Muscle of arm (tissue), 12 donors: ENCODE measurements around the gene PANX2. TPM values are rescaled to one million over a fixed set of nuclear protein-coding genes. Genes with fewer than 3 reads are reported as not detected.
A peak's percentile ranks its signal among the peaks of the same experiment; 100 is the strongest.

Source experiments
- DNase-seq: peaks from one replicate; pipeline ENCODE4 v3.0.0-alpha.2; 2013
- polyA plus RNA-seq, 12 donors: library from polyadenylated mRNA; unstranded; fragments of 120-200 nt; gene quantifications; one replicate each; pipeline ENCODE4 v1.2.1, GENCODE V29; 2013; ENCODE audit not compliant: insufficient read length in 12 of 12

The PANX2 gene
- polyA plus RNA-seq, 12 donors: 0.05 to 0.43 (median 0.16) TPM; not detected in 5

GRCh38 chr22:50183141-50183971 is 12.8 kb downstream of the PANX2 start:
- no peak for DNase-seq

DNA sequence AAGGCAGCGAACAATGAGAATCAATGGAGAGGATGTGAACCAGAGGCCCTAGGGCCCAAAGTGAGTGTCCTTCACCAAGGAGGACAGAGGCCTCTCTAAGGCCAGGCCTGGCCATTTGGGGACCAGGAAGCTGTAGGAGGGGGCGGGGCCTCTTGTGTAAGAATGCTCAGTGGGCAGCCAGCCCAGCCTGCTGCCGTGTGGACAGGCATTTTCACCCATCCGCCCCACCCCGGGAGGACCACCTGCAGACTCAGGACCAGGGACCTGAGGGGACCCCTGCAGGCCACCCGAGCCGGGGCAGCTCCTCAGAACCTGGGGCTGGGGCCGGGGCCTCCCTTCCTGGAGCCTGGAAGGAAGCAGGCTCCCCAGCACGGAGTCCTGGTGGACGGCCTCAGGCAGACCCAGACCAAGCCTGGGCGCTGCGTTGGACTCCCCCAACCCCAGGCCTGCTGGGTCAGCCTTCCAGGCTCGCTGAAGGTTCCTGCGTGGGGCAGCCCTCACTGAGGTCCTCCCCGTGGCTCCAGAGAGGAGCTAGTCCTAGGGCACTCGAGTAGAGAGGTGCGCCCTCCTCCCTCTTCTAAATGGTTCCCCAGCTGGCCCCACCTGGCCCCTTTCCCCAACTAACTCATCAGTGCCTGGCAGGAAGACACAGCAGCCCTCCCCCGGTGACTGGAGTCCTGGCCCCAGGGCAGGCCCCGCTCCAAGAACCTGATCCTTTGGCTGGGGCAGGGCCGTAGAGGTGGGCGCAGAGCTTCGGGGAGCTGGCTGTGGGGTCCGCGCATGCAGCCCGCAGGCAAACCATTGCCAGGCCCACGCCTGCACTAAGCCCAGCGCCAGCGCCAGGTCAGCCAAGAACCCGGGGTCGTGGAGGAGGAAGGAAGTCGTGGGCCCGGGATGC is 13.7 kb downstream of the PANX2 start:
- peak; percentile 50 for DNase-seq

GRCh38 chr22:50184902-50185374 is 14.4 kb downstream of the PANX2 start:
- no peak for DNase-seq

GRCh38 chr22:50185375-50186087 is 15.0 kb downstream of the PANX2 start, which contains the start of gene TRABD:
TSS of gene TRABD (plus strand) at chr22:50185913. CDS start at chr22:50193061, 7,148 bp downstream.
- DNase-seq: peak; percentile 87

DNA sequence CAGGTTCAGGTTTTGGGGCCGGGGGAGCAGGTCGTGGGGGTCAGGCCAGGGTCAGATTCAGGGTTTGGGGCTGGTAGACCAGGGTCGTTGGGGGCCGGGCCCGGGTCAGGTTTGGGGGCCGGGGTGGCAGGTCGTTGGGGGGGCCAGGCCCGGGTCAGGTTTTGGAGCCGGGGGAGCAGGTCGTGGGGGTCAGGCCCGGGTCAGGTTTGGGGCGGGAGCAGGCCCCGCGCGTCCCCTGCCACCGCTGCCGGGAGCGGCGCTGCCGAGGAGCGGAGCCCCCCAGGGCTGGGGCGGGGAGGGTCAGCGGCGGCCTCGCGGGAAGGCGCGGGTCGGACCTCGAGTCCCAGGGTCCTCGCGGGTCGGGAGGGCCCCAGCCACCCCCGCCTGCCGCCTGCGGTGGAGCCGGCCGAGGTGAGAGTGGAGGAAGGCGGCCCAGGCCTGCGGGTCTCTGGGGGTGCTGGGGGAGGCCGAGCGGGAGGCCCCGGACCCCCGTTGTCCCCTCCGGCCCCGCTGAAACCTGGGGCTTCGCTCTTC is 15.7 kb downstream of the PANX2 start:
- DNase-seq: no peak

DNA sequence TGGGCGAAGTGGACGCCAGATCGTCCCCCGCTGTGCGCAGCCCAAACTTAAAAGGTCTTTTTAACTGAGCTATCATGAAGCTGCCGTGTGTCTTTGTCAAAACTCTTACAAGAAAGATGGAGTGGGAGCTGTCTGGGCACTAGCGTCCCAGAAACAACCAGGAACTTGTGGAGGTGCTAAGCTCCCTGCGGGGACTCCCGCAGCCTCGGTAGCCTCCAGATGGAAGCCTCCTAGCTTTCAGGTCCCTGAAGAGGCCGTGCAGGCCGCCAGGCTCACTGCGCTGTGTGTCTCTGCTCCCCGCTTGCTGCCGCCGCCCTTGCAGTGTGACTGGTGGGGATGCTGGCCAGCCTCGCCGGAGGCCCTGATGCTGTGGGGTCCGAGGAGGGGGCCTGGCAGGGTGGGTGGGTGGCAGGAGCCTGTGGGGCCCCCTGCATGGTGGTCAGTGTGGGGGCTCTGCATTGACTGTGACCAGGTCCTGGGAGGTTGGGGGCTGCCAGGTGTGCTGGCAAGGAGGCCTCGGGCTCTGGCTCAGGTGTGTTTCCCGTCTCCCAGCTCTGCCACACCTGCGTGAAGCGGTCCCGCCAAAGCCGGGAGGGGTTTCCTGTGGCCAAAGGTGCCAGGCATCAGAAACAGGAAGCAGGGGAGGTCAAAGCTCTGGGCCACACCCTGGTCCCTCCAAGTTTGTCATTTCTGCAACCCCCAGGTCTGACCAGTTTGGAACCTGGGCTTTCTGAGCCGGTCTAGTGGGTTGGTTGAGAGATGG is 16.4 kb downstream of the PANX2 start:
- DNase-seq: no peak

- no peak for DNase-seq
Observed at GRCh38 chr22:50188356-50188755, 17.8 kb downstream of the PANX2 start.

DNA sequence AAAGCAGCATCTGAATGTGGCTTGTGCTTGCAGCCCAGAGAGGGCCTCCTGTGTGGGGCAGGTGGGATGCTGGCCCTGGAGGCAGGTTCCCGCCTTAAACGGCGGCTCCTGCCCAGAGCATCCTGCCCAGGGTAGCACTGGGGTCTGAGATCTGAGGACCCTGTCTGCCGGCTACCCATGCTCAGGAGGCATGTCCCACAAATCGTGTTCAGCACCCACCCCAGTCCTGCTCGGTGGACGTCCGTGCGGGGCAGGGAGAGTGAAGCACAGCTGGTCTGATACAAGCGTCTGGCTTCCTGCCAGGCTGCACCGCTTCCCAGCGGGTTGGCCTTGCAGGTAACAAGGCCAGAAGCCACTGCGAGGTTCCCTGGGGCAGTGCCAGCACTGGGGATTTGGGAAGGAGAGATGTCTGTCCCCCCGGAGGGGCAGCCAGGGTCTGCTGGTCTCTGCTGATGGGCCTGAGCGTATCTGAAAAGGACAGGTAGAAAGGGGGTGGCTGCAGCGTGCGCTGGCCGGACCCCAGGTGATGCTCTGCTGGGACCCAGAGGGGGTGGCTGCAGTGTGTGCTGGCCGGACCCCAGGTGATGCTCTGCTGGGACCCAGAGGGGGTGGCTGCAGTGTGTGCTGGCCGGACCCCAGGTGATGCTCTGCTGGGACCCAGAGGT is 18.8 kb downstream of the PANX2 start:
- no peak for DNase-seq

DNA sequence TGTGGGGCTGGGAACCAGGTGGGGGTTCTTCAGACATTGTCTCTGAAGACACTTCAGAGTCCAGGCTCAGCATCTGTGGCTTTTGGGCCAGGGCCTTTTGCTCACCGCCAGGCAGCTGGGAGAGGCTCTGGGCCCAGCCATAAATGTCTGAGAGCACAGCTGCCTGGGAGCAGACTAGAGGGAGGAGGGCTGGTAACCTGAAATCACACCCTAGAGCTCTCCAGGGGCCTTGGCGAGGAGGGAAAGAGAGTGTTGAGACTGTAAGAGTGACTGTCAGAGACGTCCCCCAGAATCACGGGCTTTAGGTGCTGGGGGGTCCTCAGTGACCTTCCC is 19.3 kb downstream of the PANX2 start:
- DNase-seq: peak; percentile 54

DNA sequence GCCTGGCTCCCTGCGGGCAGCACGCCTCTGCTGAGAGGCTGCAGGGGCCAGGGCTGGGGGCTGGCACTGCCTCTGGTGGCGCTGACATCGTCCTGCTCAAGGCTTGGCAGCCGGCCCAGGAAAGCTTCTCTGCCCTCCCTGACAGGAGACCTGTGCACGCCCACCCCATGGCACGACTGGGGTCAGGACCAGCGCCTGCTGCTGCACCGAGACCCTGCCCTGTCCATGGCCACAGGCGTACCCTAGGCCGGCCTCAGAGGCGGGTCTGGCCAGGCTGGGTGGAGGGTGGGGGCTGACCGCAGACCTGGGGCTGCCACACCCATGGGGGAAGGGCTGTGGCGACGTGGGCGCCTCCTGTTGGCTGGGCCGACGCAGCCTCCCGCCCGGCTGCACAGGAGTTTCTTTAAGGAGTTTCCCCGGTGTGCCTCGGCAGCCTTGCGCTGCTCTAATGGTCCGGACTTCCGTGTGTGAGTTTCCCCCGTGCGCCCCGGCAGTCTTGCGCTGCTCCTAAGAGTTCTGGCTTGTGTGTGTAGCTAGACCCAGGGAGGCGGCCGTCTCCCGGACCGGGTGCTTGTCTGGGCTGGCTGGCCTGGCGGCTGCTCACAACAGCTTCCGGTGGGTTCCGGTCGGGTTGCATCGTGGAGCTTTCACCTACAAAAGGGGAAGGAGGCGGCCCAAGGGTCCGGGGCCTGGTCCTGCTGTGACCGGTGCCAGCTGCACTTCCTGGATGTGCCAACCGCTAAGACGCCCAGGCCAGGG is 19.8 kb downstream of the PANX2 start:
- no peak for DNase-seq

DNA sequence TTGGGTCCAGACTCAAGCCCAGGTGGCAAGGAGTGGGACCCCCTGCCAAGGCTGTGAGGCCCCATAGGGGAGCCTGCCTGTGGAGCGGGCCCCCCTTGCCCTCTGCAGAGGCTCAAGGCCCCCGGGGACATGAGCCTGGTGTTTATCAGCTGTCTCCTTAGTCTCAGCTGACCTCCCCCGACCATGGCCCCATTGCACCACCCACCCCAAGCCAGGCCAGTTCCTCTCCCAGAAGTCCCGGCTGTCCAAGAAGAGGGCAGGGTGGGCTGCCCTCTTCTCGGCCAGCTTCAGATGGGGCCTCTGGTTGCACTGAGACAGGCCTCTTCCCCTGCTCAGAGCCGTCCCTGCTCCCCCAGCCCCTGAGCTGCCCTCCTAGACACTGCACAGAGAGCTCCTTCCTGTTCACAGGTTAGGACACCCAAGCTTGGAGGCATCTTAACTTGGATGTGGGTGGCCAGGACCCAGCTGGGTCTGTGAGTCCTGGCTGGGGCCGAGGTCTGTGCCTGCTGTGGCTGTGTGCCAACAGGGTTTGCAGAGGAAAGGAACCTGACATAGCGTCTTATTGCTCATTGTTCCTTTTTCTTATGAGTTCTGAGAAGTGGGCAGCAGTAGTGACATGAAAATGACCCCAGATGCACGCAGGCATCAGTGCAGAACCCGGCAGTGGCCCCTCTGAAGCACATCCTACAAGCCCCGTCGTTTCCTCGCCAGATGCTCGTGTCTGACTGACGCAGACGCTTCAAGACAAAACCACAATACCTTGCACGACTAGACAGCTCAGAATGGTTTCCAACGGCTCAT is 20.6 kb downstream of the PANX2 start:
- no peak for DNase-seq

GRCh38 chr22:50192436-50193204 is 22.1 kb downstream of the PANX2 start:
- no peak for DNase-seq

- no peak for DNase-seq
Observed at GRCh38 chr22:50193621-50194020, 23.1 kb downstream of the PANX2 start.

GRCh38 chr22:50194037-50194805 is 23.7 kb downstream of the PANX2 start:
- no peak for DNase-seq

DNA sequence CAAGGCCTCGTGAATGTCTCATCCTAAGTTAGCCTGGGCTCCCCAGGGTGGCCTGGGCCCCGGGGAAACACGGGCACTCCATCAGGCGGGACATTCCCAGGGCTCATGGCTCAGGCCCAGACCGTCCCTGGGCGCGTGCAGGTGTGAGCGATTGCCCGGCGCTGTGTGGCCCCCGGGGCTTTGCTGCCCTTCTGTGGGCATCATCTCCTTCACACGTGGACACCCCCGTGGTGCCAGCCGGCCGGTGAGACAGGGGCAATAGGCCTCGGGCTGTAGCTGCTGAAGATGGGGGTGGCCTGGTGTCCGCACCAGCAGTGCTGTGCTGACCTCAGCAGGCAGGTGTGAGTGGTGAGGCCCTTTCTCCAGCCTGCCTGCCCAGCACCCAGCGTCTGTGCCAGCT is 25.7 kb downstream of the PANX2 start:
- no peak for DNase-seq

GRCh38 chr22:50197000-50197800 is 26.7 kb downstream of the PANX2 start:
- DNase-seq: no peak
